Measurements from ENCODE around the gene NELL1.

The NELL1 gene

DNA sequence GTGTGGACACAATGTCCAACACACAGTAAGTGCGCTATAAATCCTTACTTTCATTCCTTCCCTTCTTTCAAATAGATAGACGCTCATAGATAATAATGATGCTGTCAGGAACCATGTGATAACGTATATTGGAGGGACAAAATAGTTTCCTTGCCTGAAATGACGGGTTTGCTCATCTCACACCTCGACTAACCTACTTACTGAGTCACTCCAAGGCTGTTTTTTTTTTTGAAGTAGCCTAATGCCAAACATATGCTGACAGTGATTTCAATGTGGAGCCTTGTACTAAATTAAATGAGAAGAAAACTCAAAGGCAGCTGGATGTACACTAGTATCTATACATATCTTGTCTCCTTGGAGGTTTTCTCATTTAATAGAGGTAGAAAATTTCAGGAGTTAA, 400.5 kb downstream of the NELL1 start:
- no peaks in the 10 kb centered on the region for H3K4me1 ChIP-seq (ENCODE audit: control insufficient read depth, insufficient read depth, low read length)
- H3K27me3 ChIP-seq (ENCODE audit: control insufficient read depth, insufficient read depth, low read length): no peaks in the 10 kb centered on the region
- H3K36me3 ChIP-seq (ENCODE audit: insufficient read depth, low read length): no peaks in the 10 kb centered on the region
- H3K9ac ChIP-seq (ENCODE audit: low read depth, low read length): no peak overlapping the region
- no peaks in the 10 kb centered on the region for H3K9me3 ChIP-seq (replicated peaks; ENCODE audit: low read length)
- no peak overlapping the region for H3K4me3 ChIP-seq (ENCODE audit: low read length)
- no peak overlapping the region for H3K4me2 ChIP-seq (ENCODE audit: low read length)

DNA sequence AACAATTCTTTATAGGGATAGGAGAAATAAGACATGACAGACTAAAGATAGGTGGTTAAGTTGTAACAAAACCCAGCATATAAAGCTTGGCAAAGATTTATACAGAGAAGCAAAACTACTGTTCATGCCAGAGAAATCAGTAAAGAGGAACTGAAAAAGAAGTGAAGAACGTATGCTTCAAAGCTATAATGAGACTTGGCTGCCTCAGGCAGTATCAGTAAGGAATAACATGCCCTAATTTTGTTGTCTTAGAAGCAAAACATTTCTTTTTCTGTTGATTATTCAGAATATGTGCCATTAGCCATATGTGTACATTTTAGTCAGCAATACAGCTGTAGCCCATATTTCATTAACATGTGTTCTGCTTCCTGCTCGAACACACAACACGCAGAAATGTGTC, 403.2 kb downstream of the NELL1 start:
- Histone ChIP-seq H3K4me3 (ENCODE audit: low read length) (no peak overlapping the region), H3K4me1 (ENCODE audit: control insufficient read depth, insufficient read depth, low read length) (no peaks in the 10 kb centered on the region), H3K4me2 (ENCODE audit: low read length) (no peak overlapping the region), H3K9me3 (replicated peaks; ENCODE audit: low read length) (no peaks in the 10 kb centered on the region), H3K9ac (ENCODE audit: low read depth, low read length) (no peak overlapping the region), H3K27me3 (ENCODE audit: control insufficient read depth, insufficient read depth, low read length) (no peaks in the 10 kb centered on the region), H3K36me3 (ENCODE audit: insufficient read depth, low read length) (no peaks in the 10 kb centered on the region)

DNA sequence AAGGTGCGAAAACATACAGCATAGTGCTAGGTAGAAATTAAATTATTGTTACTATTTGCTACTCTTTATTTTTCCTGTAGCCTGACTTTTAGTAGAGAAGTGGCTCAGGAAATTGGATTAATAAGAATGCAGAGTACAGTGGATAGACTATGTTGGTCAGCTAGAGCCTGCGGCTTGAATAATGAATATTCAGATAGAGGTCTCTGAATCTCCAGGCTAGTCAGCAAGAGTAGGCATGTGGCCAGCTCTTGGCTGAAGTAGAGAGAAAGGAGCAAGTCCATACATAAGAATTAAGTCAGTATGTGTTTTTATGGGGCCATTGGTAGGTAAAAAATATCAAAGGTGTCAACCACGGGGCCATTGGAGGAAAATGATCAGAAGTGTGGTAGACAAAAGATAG, 413.5 kb downstream of the NELL1 start:
- no peaks in the 10 kb centered on the region for H3K4me1 ChIP-seq (ENCODE audit: control insufficient read depth, insufficient read depth, low read length)
- H3K4me3 ChIP-seq (ENCODE audit: low read length): no peak overlapping the region
- no peaks in the 10 kb centered on the region for H3K27me3 ChIP-seq (ENCODE audit: control insufficient read depth, insufficient read depth, low read length)
- H3K9me3 ChIP-seq (replicated peaks; ENCODE audit: low read length): no peaks in the 10 kb centered on the region
- no peak overlapping the region for H3K4me2 ChIP-seq (ENCODE audit: low read length)
- H3K9ac ChIP-seq (ENCODE audit: low read depth, low read length): no peak overlapping the region
- H3K36me3 ChIP-seq (ENCODE audit: insufficient read depth, low read length): no peaks in the 10 kb centered on the region

DNA sequence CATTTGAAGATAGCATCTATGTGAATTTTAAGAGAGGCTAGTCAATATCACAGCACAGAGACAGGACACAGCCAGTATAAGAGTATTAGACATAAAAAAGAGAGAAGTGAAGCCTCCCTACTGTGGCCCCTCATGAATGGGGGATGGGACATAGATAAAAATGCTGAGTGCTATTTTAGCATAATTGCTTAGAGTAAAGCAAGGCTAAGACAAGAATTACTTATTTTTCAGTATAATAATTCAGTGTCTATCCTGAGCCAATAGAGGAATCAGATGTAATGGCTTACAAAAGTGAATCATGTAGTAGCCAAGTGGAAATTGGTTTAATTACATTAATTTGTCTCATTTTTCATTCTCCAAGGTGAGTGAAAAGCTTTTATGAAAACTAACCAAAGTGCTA, 419.5 kb downstream of the NELL1 start:
- Histone ChIP-seq H3K4me3 (ENCODE audit: low read length) (no peak overlapping the region), H3K4me1 (ENCODE audit: control insufficient read depth, insufficient read depth, low read length) (no peaks in the 10 kb centered on the region), H3K9ac (ENCODE audit: low read depth, low read length) (no peak overlapping the region), H3K4me2 (ENCODE audit: low read length) (no peak overlapping the region), H3K36me3 (ENCODE audit: insufficient read depth, low read length) (no peaks in the 10 kb centered on the region), H3K9me3 (replicated peaks; ENCODE audit: low read length) (peaks cover 4% of the 10 kb centered on the region), H3K27me3 (ENCODE audit: control insufficient read depth, insufficient read depth, low read length) (no peaks in the 10 kb centered on the region)

DNA sequence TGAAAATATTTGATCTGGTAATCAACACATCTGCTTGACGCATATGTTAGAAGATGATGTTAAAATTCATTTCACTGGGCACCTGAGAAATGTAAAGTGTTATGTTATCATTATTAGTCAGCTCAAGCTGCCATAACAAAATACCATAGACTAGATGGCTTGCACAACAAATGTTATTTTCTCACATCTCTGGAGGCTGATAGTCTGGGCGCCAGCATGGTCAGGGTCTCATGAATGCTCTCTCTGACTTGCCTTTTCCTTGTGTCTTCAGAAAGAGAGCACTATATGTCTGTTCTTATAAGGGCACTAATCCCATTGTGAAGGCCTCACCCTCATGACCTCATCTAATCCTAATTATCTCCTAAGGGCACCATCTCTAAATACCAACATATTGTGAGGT, 435.3 kb downstream of the NELL1 start:
- Histone ChIP-seq H3K4me3 (ENCODE audit: low read length) (no peak overlapping the region), H3K36me3 (ENCODE audit: insufficient read depth, low read length) (no peaks in the 10 kb centered on the region), H3K9ac (ENCODE audit: low read depth, low read length) (no peak overlapping the region), H3K4me1 (ENCODE audit: control insufficient read depth, insufficient read depth, low read length) (no peaks in the 10 kb centered on the region), H3K9me3 (replicated peaks; ENCODE audit: low read length) (peaks cover 7% of the 10 kb centered on the region), H3K27me3 (ENCODE audit: control insufficient read depth, insufficient read depth, low read length) (no peaks in the 10 kb centered on the region), H3K4me2 (ENCODE audit: low read length) (no peak overlapping the region)

DNA sequence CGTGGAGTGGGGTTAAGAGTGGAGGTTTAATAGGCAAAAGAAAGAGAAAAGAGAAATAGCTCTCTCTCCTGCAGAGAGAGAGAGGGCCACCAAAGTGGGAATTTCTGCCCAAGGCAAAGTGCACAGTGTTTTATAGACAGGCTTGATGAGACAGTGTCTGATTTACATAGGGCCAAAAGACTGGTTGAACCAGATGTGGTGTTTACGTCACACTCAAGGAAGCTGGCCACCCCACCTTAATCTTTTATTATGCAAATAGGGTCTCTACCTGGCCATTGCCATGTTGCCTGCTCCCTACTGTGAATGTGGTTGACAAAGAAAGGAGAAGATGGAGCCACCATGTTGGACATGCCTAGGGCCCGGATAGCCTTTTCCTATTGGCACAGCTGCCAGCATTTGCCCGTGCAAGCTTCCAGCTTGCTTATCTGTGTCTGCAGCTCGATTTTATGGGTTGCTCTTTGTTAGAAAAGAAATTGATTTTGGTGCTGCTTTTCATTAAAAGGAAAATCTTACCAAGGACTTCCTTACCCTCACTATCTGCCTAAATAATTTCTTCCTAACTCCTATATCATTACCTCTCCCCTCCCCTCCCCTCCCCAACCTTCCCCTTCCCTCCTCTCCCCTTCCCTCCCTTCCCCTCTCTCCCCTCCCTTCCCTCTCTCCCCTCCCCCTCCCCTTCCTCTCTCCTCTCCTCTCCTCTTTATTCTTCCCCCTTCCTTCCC, 436.0 kb downstream of the NELL1 start:
- no peak overlapping the region for H3K4me2 ChIP-seq (ENCODE audit: low read length)
- no peaks in the 10 kb centered on the region for H3K4me1 ChIP-seq (ENCODE audit: control insufficient read depth, insufficient read depth, low read length)
- no peak overlapping the region for H3K9ac ChIP-seq (ENCODE audit: low read depth, low read length)
- no peaks in the 10 kb centered on the region for H3K36me3 ChIP-seq (ENCODE audit: insufficient read depth, low read length)
- no peaks in the 10 kb centered on the region for H3K27me3 ChIP-seq (ENCODE audit: control insufficient read depth, insufficient read depth, low read length)
- no peak overlapping the region for H3K4me3 ChIP-seq (ENCODE audit: low read length)
- peaks cover 9% of the 10 kb centered on the region for H3K9me3 ChIP-seq (replicated peaks; ENCODE audit: low read length)

DNA sequence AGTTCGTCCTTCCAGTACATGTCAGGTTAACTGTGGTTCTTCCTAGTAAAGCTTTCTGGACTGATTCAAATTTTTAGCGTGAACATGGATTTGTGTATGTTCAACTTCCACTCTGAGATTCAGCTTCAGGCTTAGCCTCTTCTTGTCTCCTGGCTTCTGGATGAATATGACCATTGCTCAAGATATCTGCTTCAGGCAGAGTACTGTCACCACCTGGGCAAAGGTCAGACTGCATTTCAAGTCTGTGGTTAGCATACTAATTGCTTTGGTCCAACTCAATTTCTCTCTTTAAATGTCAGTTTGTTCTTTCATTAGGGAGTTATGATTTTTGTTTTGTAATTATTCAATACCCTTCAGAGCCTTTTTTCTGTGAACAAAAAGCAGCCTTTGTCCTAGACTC, 440.0 kb downstream of the NELL1 start:
- Histone ChIP-seq H3K36me3 (ENCODE audit: insufficient read depth, low read length) (no peaks in the 10 kb centered on the region), H3K4me2 (ENCODE audit: low read length) (no peak overlapping the region), H3K9me3 (replicated peaks; ENCODE audit: low read length) (peaks cover 8% of the 10 kb centered on the region), H3K4me3 (ENCODE audit: low read length) (no peak overlapping the region), H3K4me1 (ENCODE audit: control insufficient read depth, insufficient read depth, low read length) (no peaks in the 10 kb centered on the region), H3K27me3 (ENCODE audit: control insufficient read depth, insufficient read depth, low read length) (no peaks in the 10 kb centered on the region), H3K9ac (ENCODE audit: low read depth, low read length) (no peak overlapping the region)

DNA sequence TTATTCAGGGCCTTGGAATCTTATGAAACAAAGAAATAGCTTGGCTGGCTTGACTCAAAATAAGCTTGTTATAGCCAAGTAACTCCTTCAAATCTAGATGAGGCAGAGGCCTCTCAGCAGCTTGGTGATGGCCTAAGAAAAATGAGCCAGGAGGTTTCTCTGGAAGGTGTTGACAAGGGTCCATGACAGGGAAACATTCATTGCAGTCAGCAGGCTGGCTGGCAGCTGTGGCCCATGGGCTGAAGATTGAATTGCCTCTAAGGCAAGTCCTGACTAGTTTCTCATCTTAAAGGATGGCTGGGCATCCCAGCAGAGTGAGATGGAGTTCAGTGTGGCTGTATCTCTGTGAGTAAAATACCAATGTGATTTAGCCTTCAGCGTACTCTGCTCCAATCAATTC, 441.0 kb downstream of the NELL1 start:
- Histone ChIP-seq H3K4me3 (ENCODE audit: low read length) (no peak overlapping the region), H3K4me1 (ENCODE audit: control insufficient read depth, insufficient read depth, low read length) (no peaks in the 10 kb centered on the region)

DNA sequence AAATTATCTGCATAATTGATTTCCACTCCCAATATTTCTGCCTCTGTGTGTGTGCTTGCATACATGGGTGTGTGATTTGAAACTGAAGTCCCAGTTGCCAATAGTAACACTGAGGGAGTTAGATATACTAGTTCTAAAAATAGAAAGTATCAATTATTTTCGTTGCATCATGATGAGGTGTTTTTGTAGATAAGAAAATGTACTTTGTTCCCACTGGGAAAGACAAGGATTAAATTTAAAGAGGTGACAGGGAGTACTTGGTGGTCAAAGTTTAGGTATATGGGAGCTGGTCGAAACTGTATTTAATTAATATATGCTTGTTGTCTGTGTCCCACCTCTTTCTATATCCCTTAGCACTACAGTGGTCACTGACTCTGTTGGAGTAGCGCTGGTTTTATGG, 444.5 kb downstream of the NELL1 start:
- Histone ChIP-seq H3K27me3 (ENCODE audit: control insufficient read depth, insufficient read depth, low read length) (no peaks in the 10 kb centered on the region), H3K4me2 (ENCODE audit: low read length) (no peak overlapping the region), H3K36me3 (ENCODE audit: insufficient read depth, low read length) (no peaks in the 10 kb centered on the region), H3K9ac (ENCODE audit: low read depth, low read length) (no peak overlapping the region), H3K4me1 (ENCODE audit: control insufficient read depth, insufficient read depth, low read length) (no peaks in the 10 kb centered on the region), H3K4me3 (ENCODE audit: low read length) (no peak overlapping the region), H3K9me3 (replicated peaks; ENCODE audit: low read length) (peaks cover 6% of the 10 kb centered on the region)

More for the DNA sequence above, 441.0 kb downstream of the NELL1 start:
- Histone ChIP-seq H3K9ac (ENCODE audit: low read depth, low read length) (no peak overlapping the region), H3K4me2 (ENCODE audit: low read length) (no peak overlapping the region), H3K9me3 (replicated peaks; ENCODE audit: low read length) (peaks cover 8% of the 10 kb centered on the region), H3K27me3 (ENCODE audit: control insufficient read depth, insufficient read depth, low read length) (no peaks in the 10 kb centered on the region), H3K36me3 (ENCODE audit: insufficient read depth, low read length) (no peaks in the 10 kb centered on the region)

DNA sequence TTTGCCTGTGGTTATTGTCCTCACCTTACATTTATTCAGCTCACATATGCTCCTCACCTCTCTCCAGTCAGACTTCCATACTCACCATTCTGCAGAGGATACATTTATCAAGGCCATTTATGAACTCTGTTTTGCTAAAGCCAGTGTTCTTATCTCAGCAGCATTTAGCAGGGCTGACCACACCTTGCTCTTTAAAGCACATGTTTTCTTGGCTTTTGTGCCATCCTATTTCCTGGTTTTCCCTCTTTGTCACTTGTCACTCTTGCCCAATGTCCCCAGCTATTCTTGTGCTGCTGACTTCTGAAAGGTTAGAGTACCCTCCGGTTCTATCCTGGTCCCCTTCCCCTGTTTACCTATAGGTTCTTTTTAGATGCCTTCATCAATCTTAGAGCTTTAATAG, 446.6 kb downstream of the NELL1 start:
- Histone ChIP-seq H3K4me1 (ENCODE audit: control insufficient read depth, insufficient read depth, low read length) (no peaks in the 10 kb centered on the region), H3K4me3 (ENCODE audit: low read length) (no peak overlapping the region)

DNA sequence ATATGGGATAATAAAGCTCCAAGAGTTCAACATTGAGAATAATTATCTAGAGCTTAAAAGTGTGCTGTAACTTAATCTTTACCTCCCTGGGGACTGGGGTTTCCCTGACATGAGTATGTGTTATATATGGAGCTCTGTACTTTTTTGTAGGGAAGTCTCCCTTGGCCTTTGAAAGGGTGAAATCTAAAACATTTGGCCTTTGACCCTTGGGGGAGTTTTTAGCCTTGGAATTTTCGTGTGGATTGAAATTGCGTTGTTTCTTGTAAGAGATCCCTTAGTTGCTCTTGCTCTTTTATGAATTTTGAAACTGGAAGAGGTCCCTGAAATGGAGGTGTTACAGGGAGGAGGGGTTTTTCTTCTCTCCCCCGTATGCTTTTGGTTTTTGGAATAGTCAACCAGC, 450.0 kb downstream of the NELL1 start:
- H3K27me3 ChIP-seq (ENCODE audit: control insufficient read depth, insufficient read depth, low read length): no peaks in the 10 kb centered on the region
- no peak overlapping the region for H3K4me2 ChIP-seq (ENCODE audit: low read length)
- H3K9me3 ChIP-seq (replicated peaks; ENCODE audit: low read length): no peaks in the 10 kb centered on the region
- no peak overlapping the region for H3K4me3 ChIP-seq (ENCODE audit: low read length)
- no peak overlapping the region for H3K9ac ChIP-seq (ENCODE audit: low read depth, low read length)
- H3K4me1 ChIP-seq (ENCODE audit: control insufficient read depth, insufficient read depth, low read length): no peaks in the 10 kb centered on the region
- no peaks in the 10 kb centered on the region for H3K36me3 ChIP-seq (ENCODE audit: insufficient read depth, low read length)

More for the DNA sequence above, 446.6 kb downstream of the NELL1 start:
- Histone ChIP-seq H3K9ac (ENCODE audit: low read depth, low read length) (no peak overlapping the region), H3K27me3 (ENCODE audit: control insufficient read depth, insufficient read depth, low read length) (no peaks in the 10 kb centered on the region), H3K36me3 (ENCODE audit: insufficient read depth, low read length) (no peaks in the 10 kb centered on the region), H3K4me2 (ENCODE audit: low read length) (no peak overlapping the region), H3K9me3 (replicated peaks; ENCODE audit: low read length) (peaks cover 4% of the 10 kb centered on the region)

DNA sequence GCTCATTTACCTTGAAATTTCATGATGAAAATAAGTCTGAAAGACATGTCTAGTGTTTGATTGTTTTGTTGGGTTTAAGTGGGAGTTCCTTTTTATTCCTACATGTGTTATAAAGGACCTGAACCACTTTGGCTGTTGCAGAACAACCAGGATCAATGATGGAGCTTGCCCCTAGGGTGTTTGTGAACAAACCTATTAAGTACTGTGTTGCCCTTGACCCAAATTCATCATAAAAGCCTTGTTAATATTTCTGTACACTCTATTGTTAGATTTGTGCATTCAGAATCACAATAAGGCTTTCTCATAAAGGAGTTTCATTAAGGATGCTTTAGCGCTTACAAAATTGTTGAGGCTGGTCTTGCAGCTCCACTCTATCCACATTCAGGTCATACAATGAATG, 452.6 kb downstream of the NELL1 start:
- Histone ChIP-seq H3K4me2 (ENCODE audit: low read length) (no peak overlapping the region), H3K4me3 (ENCODE audit: low read length) (no peak overlapping the region), H3K9ac (ENCODE audit: low read depth, low read length) (no peak overlapping the region), H3K36me3 (ENCODE audit: insufficient read depth, low read length) (no peaks in the 10 kb centered on the region), H3K27me3 (ENCODE audit: control insufficient read depth, insufficient read depth, low read length) (no peaks in the 10 kb centered on the region), H3K4me1 (ENCODE audit: control insufficient read depth, insufficient read depth, low read length) (no peaks in the 10 kb centered on the region), H3K9me3 (replicated peaks; ENCODE audit: low read length) (no peaks in the 10 kb centered on the region)
